Measurements from ENCODE around the gene GPR37.

DNA sequence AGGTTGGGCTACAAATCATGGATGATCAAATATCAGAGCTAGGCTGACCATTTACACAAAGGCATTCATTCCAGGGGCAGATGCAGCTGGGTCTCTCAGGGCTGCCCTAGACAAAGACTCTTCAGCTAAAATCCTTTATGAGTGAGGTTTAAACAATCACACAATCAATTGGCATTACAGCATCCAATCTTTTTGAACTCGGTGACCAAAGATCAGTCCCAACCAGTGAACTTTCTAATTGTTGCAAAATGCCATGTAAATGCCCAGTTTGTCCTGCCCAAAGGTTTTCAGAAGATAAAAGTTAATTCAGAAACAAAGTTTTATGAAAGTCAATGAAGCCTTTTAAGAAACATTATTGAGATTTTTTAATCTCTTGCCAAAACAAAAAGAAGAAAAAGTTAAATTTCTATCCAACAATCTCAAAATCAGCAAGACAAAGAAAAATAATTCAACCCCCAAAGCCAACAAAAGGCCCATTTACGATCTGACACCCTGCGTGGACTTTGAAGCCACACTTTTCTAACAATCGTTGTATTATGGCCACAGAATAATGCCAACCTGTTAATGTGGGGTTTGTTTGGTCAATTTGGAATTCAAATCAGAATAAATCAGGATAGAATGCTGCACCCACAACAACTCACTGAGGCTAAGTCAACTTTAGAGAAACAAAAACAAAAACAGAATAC lies 40.9 kb downstream of the GPR37 start:
- TF ChIP-seq, protein P1, sequence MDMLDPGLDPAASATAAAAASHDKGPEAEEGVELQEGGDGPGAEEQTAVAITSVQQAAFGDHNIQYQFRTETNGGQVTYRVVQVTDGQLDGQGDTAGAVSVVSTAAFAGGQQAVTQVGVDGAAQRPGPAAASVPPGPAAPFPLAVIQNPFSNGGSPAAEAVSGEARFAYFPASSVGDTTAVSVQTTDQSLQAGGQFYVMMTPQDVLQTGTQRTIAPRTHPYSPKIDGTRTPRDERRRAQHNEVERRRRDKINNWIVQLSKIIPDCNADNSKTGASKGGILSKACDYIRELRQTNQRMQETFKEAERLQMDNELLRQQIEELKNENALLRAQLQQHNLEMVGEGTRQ (IDR thresholded peaks at IDR 0.05; ENCODE audit: borderline replicate concordance, low read depth, low read length): no peak
- no peak for TF ChIP-seq POLR2A (IDR thresholded peaks at IDR 0.05; ENCODE audit: low read depth, low read length)
- TF ChIP-seq HDAC6 (IDR thresholded peaks at IDR 0.05; ENCODE audit: unreplicated experiment): no peak
- TF ChIP-seq, protein P2, sequence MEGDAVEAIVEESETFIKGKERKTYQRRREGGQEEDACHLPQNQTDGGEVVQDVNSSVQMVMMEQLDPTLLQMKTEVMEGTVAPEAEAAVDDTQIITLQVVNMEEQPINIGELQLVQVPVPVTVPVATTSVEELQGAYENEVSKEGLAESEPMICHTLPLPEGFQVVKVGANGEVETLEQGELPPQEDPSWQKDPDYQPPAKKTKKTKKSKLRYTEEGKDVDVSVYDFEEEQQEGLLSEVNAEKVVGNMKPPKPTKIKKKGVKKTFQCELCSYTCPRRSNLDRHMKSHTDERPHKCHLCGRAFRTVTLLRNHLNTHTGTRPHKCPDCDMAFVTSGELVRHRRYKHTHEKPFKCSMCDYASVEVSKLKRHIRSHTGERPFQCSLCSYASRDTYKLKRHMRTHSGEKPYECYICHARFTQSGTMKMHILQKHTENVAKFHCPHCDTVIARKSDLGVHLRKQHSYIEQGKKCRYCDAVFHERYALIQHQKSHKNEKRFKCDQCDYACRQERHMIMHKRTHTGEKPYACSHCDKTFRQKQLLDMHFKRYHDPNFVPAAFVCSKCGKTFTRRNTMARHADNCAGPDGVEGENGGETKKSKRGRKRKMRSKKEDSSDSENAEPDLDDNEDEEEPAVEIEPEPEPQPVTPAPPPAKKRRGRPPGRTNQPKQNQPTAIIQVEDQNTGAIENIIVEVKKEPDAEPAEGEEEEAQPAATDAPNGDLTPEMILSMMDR (IDR thresholded peaks at IDR 0.05 in 2 of 3, conservative IDR thresholded peaks at IDR 0.05 in 1 of 3; ENCODE audit: control insufficient read depth in 2 of 3, extremely low read depth in 1 of 3, insufficient read depth in 1 of 3, low read depth in 3 of 3, low read length in 3 of 3): no peak
- no peak for TF ChIP-seq RBBP5 (conservative IDR thresholded peaks at IDR 0.05)
- no peak for TF ChIP-seq NFYA (IDR thresholded peaks at IDR 0.05; ENCODE audit: borderline replicate concordance, low read depth, low read length)
- no peak for TF ChIP-seq ETV6 (conservative IDR thresholded peaks at IDR 0.05 in 1 of 2, IDR thresholded peaks at IDR 0.05 in 1 of 2; ENCODE audit: borderline replicate concordance in 1 of 2, low read depth in 1 of 2)
- no peak for TF ChIP-seq GABPA (IDR thresholded peaks at IDR 0.05; ENCODE audit: low read depth)
- no peak for TF ChIP-seq CBX5 (IDR thresholded peaks at IDR 0.05; ENCODE audit: low read depth)
- no peak for TF ChIP-seq EZH2 (IDR thresholded peaks at IDR 0.05; ENCODE audit: borderline replicate concordance, control insufficient read depth, low read depth, low read length)
- TF ChIP-seq SIX5 (IDR thresholded peaks at IDR 0.05; ENCODE audit: low read depth, low read length, severe bottlenecking): no peak
- TF ChIP-seq FOS (IDR thresholded peaks at IDR 0.05; ENCODE audit: borderline replicate concordance, extremely low read depth, insufficient read length): no peak

Measured in GM12878 (cell line).